Measurements from ENCODE around the gene ZCWPW1. TPM values are rescaled to one million over a fixed set of nuclear protein-coding genes. Genes with fewer than 3 reads are reported as not detected.
"Not testable (repeated sequence)": the region's sequence is repeated elsewhere in the genome, so short reads cannot be mapped to it uniquely, and the experiment has no call there.

ZCWPW1 gene
- total RNA-seq, 1 experiment from 2014 or later, result 3.4 TPM

GRCh38 chr7:100456562-100456961 is 28.1 kb upstream of the ZCWPW1 start:
- no peaks in the 10 kb centered on the region for H3K27me3 ChIP-seq (replicated peaks; ENCODE audit: control insufficient read depth, insufficient read depth, low read length)
- H3K27ac Mint-ChIP-seq (ENCODE audit: unreplicated experiment), result no peak overlapping the region
- H3K4me1 ChIP-seq, result no peaks in the 10 kb centered on the region
- H3K4me3 Mint-ChIP-seq (ENCODE audit: unreplicated experiment), result no peak overlapping the region
- ChIA-PET POLR2A (no interaction called here), CTCF (no interaction called here)
- DNase-seq, result no peak
- no peaks in the 10 kb centered on the region for H3K36me3 Mint-ChIP-seq (ENCODE audit: insufficient read depth, unreplicated experiment)
- intact Hi-C loops (cut with micrococcal nuclease; ENCODE audit: unreplicated experiment), result no loop called here
- H3K9me3 Mint-ChIP-seq (ENCODE audit: unreplicated experiment), result no peaks in the 10 kb centered on the region
- no peaks in the 10 kb centered on the region for H3K36me3 ChIP-seq (ENCODE audit: control insufficient read depth, insufficient read depth, low read length)
- H3K4me1 Mint-ChIP-seq (ENCODE audit: low read depth, unreplicated experiment), result peaks cover 6% of the 10 kb centered on the region
- H3K9me3 ChIP-seq, result no peaks in the 10 kb centered on the region
- no peak overlapping the region for H3K4me3 ChIP-seq (ENCODE audit: low read depth, low read length)
- BruUV-seq (replicated peaks), result no TSS peak
- H3K27me3 Mint-ChIP-seq (ENCODE audit: insufficient read depth, unreplicated experiment), result no peaks in the 10 kb centered on the region
- TF ChIP-seq CTCF (IDR thresholded peaks at IDR 0.05; ENCODE audit: insufficient read depth in 1 of 2, low read depth in 1 of 2, low read length in 1 of 2, severe bottlenecking in 1 of 2, unreplicated experiment in 1 of 2), result peak in 1 of 2 experiments; percentile 17

- DNase-seq, result no peak
- no peaks in the 10 kb centered on the region for H3K36me3 ChIP-seq (ENCODE audit: control insufficient read depth, insufficient read depth, low read length)
- peaks cover 9% of the 10 kb centered on the region for H3K36me3 Mint-ChIP-seq (ENCODE audit: insufficient read depth, unreplicated experiment)
- H3K4me1 ChIP-seq, result no peaks in the 10 kb centered on the region
- no peaks in the 10 kb centered on the region for H3K27me3 ChIP-seq (replicated peaks; ENCODE audit: control insufficient read depth, insufficient read depth, low read length)
- peaks cover 6% of the 10 kb centered on the region for H3K4me1 Mint-ChIP-seq (ENCODE audit: low read depth, unreplicated experiment)
- intact Hi-C loops (cut with micrococcal nuclease; ENCODE audit: unreplicated experiment), result no loop called here
- ChIA-PET POLR2A (interaction anchor here (0.6 to 1.3 kb wide), 3 partner anchors 19 to 81 kb away, joined by 3 to 4 read pairs (median 3); partner anchors contain the start of genes PPP1R35 and ZCWPW1), CTCF (interaction anchor here (0.7 to 1.9 kb wide), 7 partner anchors 10 to 149 kb away, joined by 3 to 16 read pairs (median 4); partner anchors contain the start of gene PPP1R35)
- H3K4me3 Mint-ChIP-seq (ENCODE audit: unreplicated experiment), result no peak overlapping the region
- no peak for TF ChIP-seq CTCF (IDR thresholded peaks at IDR 0.05; ENCODE audit: insufficient read depth in 1 of 2, low read depth in 1 of 2, low read length in 1 of 2, severe bottlenecking in 1 of 2, unreplicated experiment in 1 of 2)
- no TSS peak for BruUV-seq (replicated peaks)
- no peaks in the 10 kb centered on the region for H3K9me3 ChIP-seq
- H3K27me3 Mint-ChIP-seq (ENCODE audit: insufficient read depth, unreplicated experiment), result no peaks in the 10 kb centered on the region
- H3K9me3 Mint-ChIP-seq (ENCODE audit: unreplicated experiment), result no peaks in the 10 kb centered on the region
- no peak overlapping the region for H3K4me3 ChIP-seq (ENCODE audit: low read depth, low read length)
- H3K27ac Mint-ChIP-seq (ENCODE audit: unreplicated experiment), result no peak overlapping the region
Observed at GRCh38 chr7:100455206-100455605, 26.7 kb upstream of the ZCWPW1 start.

GRCh38 chr7:100453854-100454253 is 25.4 kb upstream of the ZCWPW1 start:
- H3K36me3 Mint-ChIP-seq (ENCODE audit: insufficient read depth, unreplicated experiment), result peaks cover 11% of the 10 kb centered on the region
- H3K4me3 ChIP-seq (ENCODE audit: low read depth, low read length); DNase-seq; H3K27me3 Mint-ChIP-seq (ENCODE audit: insufficient read depth, unreplicated experiment); H3K4me1 Mint-ChIP-seq (ENCODE audit: low read depth, unreplicated experiment); H3K9me3 ChIP-seq; H3K27me3 ChIP-seq (replicated peaks; ENCODE audit: control insufficient read depth, insufficient read depth, low read length); CTCF ChIA-PET; H3K4me1 ChIP-seq; BruUV-seq (replicated peaks); H3K27ac Mint-ChIP-seq (ENCODE audit: unreplicated experiment); H3K36me3 ChIP-seq (ENCODE audit: control insufficient read depth, insufficient read depth, low read length); H3K4me3 Mint-ChIP-seq (ENCODE audit: unreplicated experiment); intact Hi-C loops (cut with micrococcal nuclease; ENCODE audit: unreplicated experiment); H3K9me3 Mint-ChIP-seq (ENCODE audit: unreplicated experiment): not testable (repeated sequence)
- POLR2A ChIA-PET, result interaction anchor here (0.6 to 1.3 kb wide), 2 partner anchors 17 to 45 kb away, joined by 4 to 11 read pairs; partner anchors contain the start of gene PPP1R35

- H3K4me3 Mint-ChIP-seq (ENCODE audit: unreplicated experiment), result no peak overlapping the region
- Histone ChIP-seq H3K27me3 (replicated peaks; ENCODE audit: control insufficient read depth, insufficient read depth, low read length) (no peaks in the 10 kb centered on the region), H3K9me3 (no peaks in the 10 kb centered on the region), H3K4me1 (no peaks in the 10 kb centered on the region), H3K36me3 (ENCODE audit: control insufficient read depth, insufficient read depth, low read length) (no peaks in the 10 kb centered on the region), H3K4me3 (ENCODE audit: low read depth, low read length) (no peak overlapping the region)
- H3K4me1 Mint-ChIP-seq (ENCODE audit: low read depth, unreplicated experiment), result peaks cover 6% of the 10 kb centered on the region
- POLR2A ChIA-PET, result no interaction called here
- no peak for TF ChIP-seq CTCF (IDR thresholded peaks at IDR 0.05; ENCODE audit: insufficient read depth in 1 of 2, low read depth in 1 of 2, low read length in 1 of 2, severe bottlenecking in 1 of 2, unreplicated experiment in 1 of 2)
- DNase-seq, result no peak
- no peak overlapping the region for H3K27ac Mint-ChIP-seq (ENCODE audit: unreplicated experiment)
- H3K36me3 Mint-ChIP-seq (ENCODE audit: insufficient read depth, unreplicated experiment), result peaks cover 11% of the 10 kb centered on the region
- no peaks in the 10 kb centered on the region for H3K27me3 Mint-ChIP-seq (ENCODE audit: insufficient read depth, unreplicated experiment)
- BruUV-seq (replicated peaks), result no TSS peak
- CTCF ChIA-PET, result no interaction called here
- intact Hi-C loops (cut with micrococcal nuclease; ENCODE audit: unreplicated experiment), result no loop called here
- H3K9me3 Mint-ChIP-seq (ENCODE audit: unreplicated experiment), result no peaks in the 10 kb centered on the region
Observed at GRCh38 chr7:100452513-100452912, 24.0 kb upstream of the ZCWPW1 start.
